HCT116 (cell line): ENCODE results near the gene FARP1. TPM values are rescaled to one million over a fixed set of nuclear protein-coding genes. Genes with fewer than 3 reads are reported as not detected.

Experiments used
- ATAC-seq: fragments of 200-7000 bp; cut with Tn5 transposase; 2 replicates; pipeline ENCODE4 v1.9.1; 2020; ENCODE audit warnings: mild to moderate bottlenecking, moderate library complexity
- BruUV-seq: library from RNA; stranded (reverse); fragments of 400-500 nt; replicated peaks from 2 replicates; lab custom pipeline; 2021; lab: Mats Ljungman, UMichigan
- CTCF ChIA-PET: fragments of 300-600 bp; sonication (Branson Sonifier 250); formaldehyde crosslinking; loops from one replicate; lab custom pipeline; 2021; ENCODE audit warnings: antibody characterized with exemption; lab: Charles Lee
- POLR2A ChIA-PET: fragments of 300-600, 350-600 bp; sonication (Branson Sonifier 250); formaldehyde crosslinking; loops from one replicate; lab custom pipeline; 2021; ENCODE audit warnings: antibody characterized with exemption; lab: Charles Lee
- RAD21 ChIA-PET, 2 experiments: fragments of 300-600 bp; sonication (Branson Sonifier 250); formaldehyde crosslinking; loops; one replicate each; lab custom pipeline; 2023; ENCODE audit warnings: low total read pairs in 2 of 2; ENCODE audit not compliant: uncharacterized antibody in 2 of 2, unreplicated experiment in 2 of 2, low non-redundant PET in 1 of 2; lab: Charles Lee
- DNase-seq: peaks from one replicate; pipeline ENCODE4 v3.0.0-alpha.2; 2010; ENCODE audit warnings: low read depth, low spot score
- H2AFZ ChIP-seq: fragments of 200-600 bp; shearing (Covaris generic), sonication (generic); 2 replicates; pipeline ENCODE4 v1.6.1; 2017; ENCODE audit warnings: low read depth, mixed run types, mixed read lengths, antibody characterized with exemption, low read length; ENCODE audit not compliant: poor library complexity, severe bottlenecking
- H3K27ac ChIP-seq: 2 replicates; pipeline ENCODE4 v1.5.1; 2012; ENCODE audit warnings: low read depth, low read length
- H3K27me3 ChIP-seq: fragments of 200-600 bp; sonication (generic); 2 replicates; pipeline ENCODE4 v1.6.1; 2016; ENCODE audit warnings: mixed run types, low read length, mixed read lengths; ENCODE audit not compliant: insufficient read depth
- H3K36me3 ChIP-seq, 2 experiments: fragments of 200-500 bp in 1 of 2; fragments of 200-600 bp in 1 of 2; sonication (Bioruptor generic) in 1 of 2; sonication (generic) in 1 of 2; 2 replicates each; pipeline versions ENCODE4 v1.5.1 to v1.6.1; 2014 to 2016; ENCODE audit warnings: low read length in 2 of 2, inconsistent platforms in 1 of 2, mixed read lengths in 1 of 2, mixed run types in 1 of 2; ENCODE audit not compliant: insufficient read depth in 2 of 2, control insufficient read depth in 1 of 2
- H3K4me1 ChIP-seq, 2 experiments: fragments of 200-600 bp in 1 of 2; sonication (generic) in 1 of 2; 2 replicates each; pipeline versions ENCODE4 v1.5.1 to v1.6.1; 2012 to 2017; ENCODE audit warnings: low read length in 2 of 2, inconsistent platforms in 1 of 2, mild to moderate bottlenecking in 1 of 2, mixed read lengths in 1 of 2, mixed run types in 1 of 2, moderate library complexity in 1 of 2; ENCODE audit not compliant: insufficient read depth in 2 of 2, control insufficient read depth in 1 of 2
- H3K4me2 ChIP-seq: fragments of 200-600 bp; sonication (generic); 2 replicates; pipeline ENCODE4 v1.6.1; 2017; ENCODE audit warnings: mixed run types, low read length, mixed read lengths
- H3K4me3 ChIP-seq, 2 experiments: fragments of 200-600 bp in 1 of 2; sonication (generic) in 1 of 2; replicated peaks in 1 of 2; 2 replicates each; pipeline ENCODE4 v1.5.1; 2011 to 2016; ENCODE audit warnings: low read length in 2 of 2, control low read depth in 1 of 2, low read depth in 1 of 2, mild to moderate bottlenecking in 1 of 2, mixed read lengths in 1 of 2, mixed run types in 1 of 2
- H3K79me2 ChIP-seq: fragments of 200-600 bp; sonication (generic); 2 replicates; pipeline ENCODE4 v1.6.1; 2017; ENCODE audit warnings: mild to moderate bottlenecking, mixed run types, low read length, moderate library complexity, mixed read lengths; ENCODE audit not compliant: insufficient read depth
- H3K9ac ChIP-seq: fragments of 200-600 bp; sonication (generic); 2 replicates; pipeline ENCODE4 v1.6.1; 2016; ENCODE audit warnings: low read length, mixed read lengths
- H3K9me2 ChIP-seq: fragments of 200-600 bp; sonication (generic), shearing (Covaris generic); 2 replicates; pipeline ENCODE4 v1.6.1; 2017; ENCODE audit warnings: mixed run types, mild to moderate bottlenecking, moderate library complexity; ENCODE audit not compliant: insufficient read depth
- H3K9me3 ChIP-seq, 2 experiments: fragments of 200-500 bp in 1 of 2; fragments of 200-600 bp in 1 of 2; sonication (Bioruptor generic) in 1 of 2; sonication (generic) in 1 of 2; 2 replicates each; pipeline ENCODE4 v1.6.1; 2014 to 2017; ENCODE audit warnings: low read length in 2 of 2, mixed read lengths in 2 of 2, inconsistent platforms in 1 of 2, low read depth in 1 of 2, mild to moderate bottlenecking in 1 of 2, mixed run types in 1 of 2, moderate library complexity in 1 of 2; ENCODE audit not compliant: control insufficient read depth in 1 of 2, insufficient read depth in 1 of 2
- H4K20me1 ChIP-seq: fragments of 200-600 bp; sonication (generic), shearing (Covaris generic); 2 replicates; pipeline ENCODE4 v1.6.1; 2017; ENCODE audit warnings: mixed run types, mild to moderate bottlenecking, moderate library complexity; ENCODE audit not compliant: insufficient read depth
- CBX3 ChIP-seq: IDR thresholded peaks from 2 replicates; pipeline ENCODE4 v1.6.1; 2012; ENCODE audit warnings: low read depth
- CEBPB ChIP-seq: IDR thresholded peaks from 2 replicates; pipeline ENCODE4 v1.6.1; 2012; ENCODE audit warnings: low read depth
- EGR1 ChIP-seq: IDR thresholded peaks from 2 replicates; pipeline ENCODE4 v1.6.1; 2012; ENCODE audit warnings: low read depth
- ELF1 ChIP-seq: IDR thresholded peaks from 2 replicates; pipeline ENCODE4 v1.6.1; 2012; ENCODE audit warnings: low read depth, borderline replicate concordance
- EZH2 ChIP-seq: fragments of 200-600 bp; sonication (generic); IDR thresholded peaks from 2 replicates; pipeline ENCODE4 v1.6.1; 2017; ENCODE audit warnings: antibody characterized with exemption, mixed run types
- EZH2phosphoT487 ChIP-seq: fragments of 200-600 bp; IDR thresholded peaks from 2 replicates; pipeline ENCODE4 v1.6.1; 2018; ENCODE audit warnings: antibody characterized with exemption, borderline replicate concordance
- FOSL1 ChIP-seq: IDR thresholded peaks from 2 replicates; pipeline ENCODE4 v1.6.1; 2012; ENCODE audit warnings: low read depth
- POLR2A ChIP-seq: IDR thresholded peaks from 2 replicates; pipeline ENCODE4 v1.7.0; 2011; ENCODE audit warnings: borderline replicate concordance; ENCODE audit not compliant: insufficient read depth, insufficient read length; ENCODE audit errors: extremely low read depth
- POLR2AphosphoS5 ChIP-seq: IDR thresholded peaks from 2 replicates; pipeline ENCODE4 v1.6.1; 2011; ENCODE audit warnings: mild to moderate bottlenecking, low read depth, low read length, moderate library complexity
- RAD21 ChIP-seq: IDR thresholded peaks from 2 replicates; pipeline ENCODE4 v1.6.1; 2012; ENCODE audit warnings: low read depth, mild to moderate bottlenecking
- SP1 ChIP-seq: IDR thresholded peaks from 2 replicates; pipeline ENCODE4 v1.6.1; 2012; ENCODE audit warnings: low read depth
- SRF ChIP-seq: IDR thresholded peaks from 2 replicates; pipeline ENCODE4 v1.6.1; 2012; ENCODE audit warnings: low read depth
- YY1 ChIP-seq: IDR thresholded peaks from 2 replicates; pipeline ENCODE4 v1.6.1; 2011; ENCODE audit warnings: low read length, low read depth, moderate library complexity, mild to moderate bottlenecking; ENCODE audit not compliant: insufficient replicate concordance; ENCODE audit errors: extremely low read depth
- ZNF274 ChIP-seq: fragments of 200-500 bp; sonication (Bioruptor generic); IDR thresholded peaks from 2 replicates; pipeline ENCODE4 v1.6.1; 2014; ENCODE audit warnings: mild to moderate bottlenecking, low read depth, low read length, inconsistent platforms
- intact Hi-C: fragments of 100-400 bp; cut with micrococcal nuclease; formaldehyde crosslinking; loops from 2 replicates; pipeline ENCODE4 v1.10.0; 2022
- total RNA-seq: library from RNA; stranded (reverse); gene quantifications from one replicate; pipeline ENCODE4 v1.2.1, GENCODE V29; 2021; ENCODE audit not compliant: unreplicated experiment
- TF ChIP-seq, protein P1 (sequence below): IDR thresholded peaks from 2 replicates; pipeline ENCODE4 v1.6.1; 2012
- TF ChIP-seq, protein P2 (sequence below), 3 experiments: fragments of 200-600 bp in 1 of 3; sonication (generic) in 1 of 3; IDR thresholded peaks in 2 of 3; conservative IDR thresholded peaks in 1 of 3; 2 replicates each; pipeline ENCODE4 v1.5.1; 2012 to 2017; ENCODE audit warnings: low read depth in 2 of 3, low read length in 2 of 3, antibody characterized with exemption in 1 of 3, borderline replicate concordance in 1 of 3, control low read depth in 1 of 3, mild to moderate bottlenecking in 1 of 3, mixed read lengths in 1 of 3, mixed run types in 1 of 3, moderate library complexity in 1 of 3; ENCODE audit not compliant: insufficient read depth in 1 of 3

The FARP1 gene
- total RNA-seq, 1 experiment from 2014 or later, result 30.5 TPM

- TF ChIP-seq ZNF274 (no peak), EGR1 (no peak), CEBPB (no peak), EZH2 (no peak), YY1 (no peak), POLR2A (no peak), POLR2AphosphoS5 (no peak), RAD21 (no peak), EZH2phosphoT487 (no peak)
- TF ChIP-seq, protein P1, sequence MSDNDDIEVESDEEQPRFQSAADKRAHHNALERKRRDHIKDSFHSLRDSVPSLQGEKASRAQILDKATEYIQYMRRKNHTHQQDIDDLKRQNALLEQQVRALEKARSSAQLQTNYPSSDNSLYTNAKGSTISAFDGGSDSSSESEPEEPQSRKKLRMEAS, result no peak
- TF ChIP-seq, all 23 proteins: peak for 0
- H3K4me3 ChIP-seq, result no peak overlapping the region
- H2AFZ ChIP-seq, result no peak overlapping the region
- ChIA-PET RAD21 (no interaction called here), CTCF (no interaction called here), POLR2A (no interaction called here)
- no peak overlapping the region for H3K9ac ChIP-seq
- DNase-seq (no peak), ATAC-seq (no peak)
- no peaks in the 10 kb centered on the region for H4K20me1 ChIP-seq
- no peaks in the 10 kb centered on the region for H3K79me2 ChIP-seq
- no peak overlapping the region for H3K27ac ChIP-seq
- no TSS peak for BruUV-seq
- intact Hi-C loops, result no loop called here
- H3K27me3 ChIP-seq, result no peaks in the 10 kb centered on the region
- no peaks in the 10 kb centered on the region for H3K36me3 ChIP-seq
- no peaks in the 10 kb centered on the region for H3K9me2 ChIP-seq
- H3K4me1 ChIP-seq, result no peaks in the 10 kb centered on the region
- no peaks in the 10 kb centered on the region for H3K9me3 ChIP-seq
- no peak overlapping the region for H3K4me2 ChIP-seq
Measured at GRCh38 chr13:98326291-98326690, 183.4 kb downstream of the FARP1 start.

- ChIA-PET RAD21 (interaction anchor here in 1 of 2 experiments (0.6 kb wide), 1 partner anchor 243 kb away, joined by 3 read pairs; no protein-coding TSS in a partner anchor), CTCF (no interaction called here), POLR2A (no interaction called here)
- Histone ChIP-seq H3K4me2 (no peak overlapping the region), H3K4me1 (no peaks in the 10 kb centered on the region), H3K9me2 (no peaks in the 10 kb centered on the region), H3K36me3 (no peaks in the 10 kb centered on the region), H3K9me3 (no peaks in the 10 kb centered on the region), H3K79me2 (no peaks in the 10 kb centered on the region), H2AFZ (no peak overlapping the region), H3K27me3 (no peaks in the 10 kb centered on the region), H3K9ac (no peak overlapping the region), H4K20me1 (no peaks in the 10 kb centered on the region), H3K4me3 (no peak overlapping the region), H3K27ac (no peak overlapping the region)
- intact Hi-C loops, result no loop called here
- ATAC-seq, result no peak
- BruUV-seq, result no TSS peak
- no peak for DNase-seq
- TF ChIP-seq EZH2 (no peak), SP1 (no peak), YY1 (no peak), FOSL1 (no peak), ELF1 (no peak), EZH2phosphoT487 (no peak), POLR2AphosphoS5 (no peak), ZNF274 (no peak), POLR2A (no peak), CBX3 (no peak), EGR1 (no peak), SRF (no peak), CEBPB (no peak), RAD21 (no peak)
- TF ChIP-seq, protein P1, result no peak
- TF ChIP-seq, protein P2, sequence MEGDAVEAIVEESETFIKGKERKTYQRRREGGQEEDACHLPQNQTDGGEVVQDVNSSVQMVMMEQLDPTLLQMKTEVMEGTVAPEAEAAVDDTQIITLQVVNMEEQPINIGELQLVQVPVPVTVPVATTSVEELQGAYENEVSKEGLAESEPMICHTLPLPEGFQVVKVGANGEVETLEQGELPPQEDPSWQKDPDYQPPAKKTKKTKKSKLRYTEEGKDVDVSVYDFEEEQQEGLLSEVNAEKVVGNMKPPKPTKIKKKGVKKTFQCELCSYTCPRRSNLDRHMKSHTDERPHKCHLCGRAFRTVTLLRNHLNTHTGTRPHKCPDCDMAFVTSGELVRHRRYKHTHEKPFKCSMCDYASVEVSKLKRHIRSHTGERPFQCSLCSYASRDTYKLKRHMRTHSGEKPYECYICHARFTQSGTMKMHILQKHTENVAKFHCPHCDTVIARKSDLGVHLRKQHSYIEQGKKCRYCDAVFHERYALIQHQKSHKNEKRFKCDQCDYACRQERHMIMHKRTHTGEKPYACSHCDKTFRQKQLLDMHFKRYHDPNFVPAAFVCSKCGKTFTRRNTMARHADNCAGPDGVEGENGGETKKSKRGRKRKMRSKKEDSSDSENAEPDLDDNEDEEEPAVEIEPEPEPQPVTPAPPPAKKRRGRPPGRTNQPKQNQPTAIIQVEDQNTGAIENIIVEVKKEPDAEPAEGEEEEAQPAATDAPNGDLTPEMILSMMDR (IDR thresholded peaks at IDR 0.05 in 2 of 3, conservative IDR thresholded peaks at IDR 0.05 in 1 of 3; ENCODE audit: borderline replicate concordance in 1 of 3, insufficient read depth in 1 of 3, low read depth in 2 of 3, low read length in 2 of 3), result no peak
Measured at GRCh38 chr13:98327371-98328270, 184.7 kb downstream of the FARP1 start.
